Measurements from ENCODE around the gene SLC7A6OS. TPM values are rescaled to one million over a fixed set of nuclear protein-coding genes. Genes with fewer than 3 reads are reported as not detected.
A peak's percentile ranks its signal among the peaks of the same experiment; 100 is the strongest.
"Not testable (repeated sequence)": the region's sequence is repeated elsewhere in the genome, so short reads cannot be mapped to it uniquely, and the experiment has no call there.

SLC7A6OS gene
- total RNA-seq, 1 experiment from 2014 or later, result 21.9 TPM

- in situ Hi-C loops (cut with HindIII; ENCODE audit: low pct_unique_long_range_greater_than_20kb, low sequenced_read_pairs), result no loop called here
- DNase-seq (ENCODE audit: low read depth, low spot score), result no peak
Measured at GRCh38 chr16:68313116-68313515, 2.4 kb upstream of the SLC7A6OS start.

GRCh38 chr16:68310437-68310773 lies 341 bp downstream of the SLC7A6OS start:
- in situ Hi-C loops (cut with HindIII; ENCODE audit: low pct_unique_long_range_greater_than_20kb, low sequenced_read_pairs), result no loop called here
- DNase-seq (ENCODE audit: low read depth, low spot score), result peak; percentile 7

GRCh38 chr16:68309799-68310198 lies 947 bp downstream of the SLC7A6OS start:
- in situ Hi-C loops (cut with HindIII; ENCODE audit: low pct_unique_long_range_greater_than_20kb, low sequenced_read_pairs), result no loop called here
- DNase-seq (ENCODE audit: low read depth, low spot score), result no peak

- no peak for DNase-seq (ENCODE audit: low read depth, low spot score)
- in situ Hi-C loops (cut with HindIII; ENCODE audit: low pct_unique_long_range_greater_than_20kb, low sequenced_read_pairs), result no loop called here
Measured at GRCh38 chr16:68306633-68307032, 4.1 kb downstream of the SLC7A6OS start.

GRCh38 chr16:68300734-68301459 lies 9.8 kb downstream of the SLC7A6OS start:
- DNase-seq (ENCODE audit: low read depth, low spot score), result peak; percentile 96
- in situ Hi-C loops (cut with HindIII; ENCODE audit: low pct_unique_long_range_greater_than_20kb, low sequenced_read_pairs), result no loop called here

GRCh38 chr16:68299571-68300453 lies 10.9 kb downstream of the SLC7A6OS start:
- in situ Hi-C loops (cut with HindIII; ENCODE audit: low pct_unique_long_range_greater_than_20kb, low sequenced_read_pairs), result no loop called here
- DNase-seq (ENCODE audit: low read depth, low spot score), result no peak

- in situ Hi-C loops (cut with HindIII; ENCODE audit: low pct_unique_long_range_greater_than_20kb, low sequenced_read_pairs), result no loop called here
- DNase-seq (ENCODE audit: low read depth, low spot score), result no peak
Measured at GRCh38 chr16:68298907-68299561, 11.7 kb downstream of the SLC7A6OS start.

- in situ Hi-C loops (cut with HindIII; ENCODE audit: low pct_unique_long_range_greater_than_20kb, low sequenced_read_pairs), result no loop called here
- no peak for DNase-seq (ENCODE audit: low read depth, low spot score)
Measured at GRCh38 chr16:68298312-68298711, 12.4 kb downstream of the SLC7A6OS start.

GRCh38 chr16:68297908-68298307 lies 12.8 kb downstream of the SLC7A6OS start:
- in situ Hi-C loops (cut with HindIII; ENCODE audit: low pct_unique_long_range_greater_than_20kb, low sequenced_read_pairs), result no loop called here
- DNase-seq (ENCODE audit: low read depth, low spot score), result no peak

- in situ Hi-C loops (cut with HindIII; ENCODE audit: low pct_unique_long_range_greater_than_20kb, low sequenced_read_pairs), result no loop called here
- no peak for DNase-seq (ENCODE audit: low read depth, low spot score)
Measured at GRCh38 chr16:68296693-68297092, 14.1 kb downstream of the SLC7A6OS start.

- DNase-seq (ENCODE audit: low read depth, low spot score), result no peak
- in situ Hi-C loops (cut with HindIII; ENCODE audit: low pct_unique_long_range_greater_than_20kb, low sequenced_read_pairs), result no loop called here
Measured at GRCh38 chr16:68296291-68296690, 14.5 kb downstream of the SLC7A6OS start.

- no peak for DNase-seq (ENCODE audit: low read depth, low spot score)
- in situ Hi-C loops (cut with HindIII; ENCODE audit: low pct_unique_long_range_greater_than_20kb, low sequenced_read_pairs), result no loop called here
Measured at GRCh38 chr16:68292425-68292824, 18.3 kb downstream of the SLC7A6OS start.

GRCh38 chr16:68291227-68291626 lies 19.5 kb downstream of the SLC7A6OS start:
- in situ Hi-C loops (cut with HindIII; ENCODE audit: low pct_unique_long_range_greater_than_20kb, low sequenced_read_pairs), result no loop called here

GRCh38 chr16:68290450-68290849 lies 20.3 kb downstream of the SLC7A6OS start:
- DNase-seq (ENCODE audit: low read depth, low spot score), result no peak
- in situ Hi-C loops (cut with HindIII; ENCODE audit: low pct_unique_long_range_greater_than_20kb, low sequenced_read_pairs), result no loop called here

More at GRCh38 chr16:68291227-68291626, 19.5 kb downstream of the SLC7A6OS start:
- DNase-seq (ENCODE audit: low read depth, low spot score), result no peak

GRCh38 chr16:68289621-68290329 lies 21.0 kb downstream of the SLC7A6OS start:
- in situ Hi-C loops (cut with HindIII; ENCODE audit: low pct_unique_long_range_greater_than_20kb, low sequenced_read_pairs), result no loop called here
- DNase-seq (ENCODE audit: low read depth, low spot score), result no peak

GRCh38 chr16:68289202-68289601 lies 21.5 kb downstream of the SLC7A6OS start:
- DNase-seq (ENCODE audit: low read depth, low spot score), result no peak
- in situ Hi-C loops (cut with HindIII; ENCODE audit: low pct_unique_long_range_greater_than_20kb, low sequenced_read_pairs), result no loop called here

GRCh38 chr16:68288796-68289195 lies 21.9 kb downstream of the SLC7A6OS start:
- in situ Hi-C loops (cut with HindIII; ENCODE audit: low pct_unique_long_range_greater_than_20kb, low sequenced_read_pairs); DNase-seq (ENCODE audit: low read depth, low spot score): not testable (repeated sequence)

- in situ Hi-C loops (cut with HindIII; ENCODE audit: low pct_unique_long_range_greater_than_20kb, low sequenced_read_pairs), result no loop called here
- no peak for DNase-seq (ENCODE audit: low read depth, low spot score)
Measured at GRCh38 chr16:68288252-68288650, 22.5 kb downstream of the SLC7A6OS start.
